ENCODE data around the gene NOC2L. TPM values are rescaled to one million over a fixed set of nuclear protein-coding genes. Genes with fewer than 3 reads are reported as not detected.

Gene NOC2L
- total and polyA plus RNA-seq, 9 of the 15 experiments (the other 6 are each of a cell fraction or from before 2014, with no cell fraction given) = 4.0 to 410 (median 200) TPM

- TF ChIP-seq TAF1 (IDR thresholded peaks at IDR 0.05; ENCODE audit: control insufficient read depth, extremely low read depth, insufficient read depth, low read length, severe bottlenecking) = no peak
These were observed 16.1 kb downstream of the NOC2L start (continued) for GRCh38 chr1:942864-943533.

- H3K4me2 ChIP-seq (ENCODE audit: insufficient read depth, low read length) = no peak overlapping the region
- BruUV-seq (replicated peaks) = no TSS peak
- FAIRE-seq (no peak), DNase-seq (ENCODE audit: extremely low read depth in 1 of 4, low spot score in 3 of 4) (peak; percentile 47 to 61 (median 54)), ATAC-seq (peak; percentile 1; the same call in 1 of the 3 replicates)
- H3K4me1 ChIP-seq (replicated peaks in 1 of 2; ENCODE audit: control insufficient read depth in 2 of 2, insufficient read depth in 2 of 2, low read length in 2 of 2) = peaks cover 28 to 92% of the 10 kb centered on the region in 2 experiments
- H3K9me3 ChIP-seq (replicated peaks; ENCODE audit: control insufficient read depth, insufficient read depth, low read depth, low read length) = no peaks in the 10 kb centered on the region
- WGBS (ENCODE audit: insufficient coverage, low coverage, missing lambda C conversion rate) = 3% methylated on average over 24 of the region's 48 CpGs
- in situ Hi-C loops (cut with MboI) (no loop called here), intact Hi-C loops (cut with micrococcal nuclease) (no loop called here)
- ChIA-PET CTCF (ENCODE audit: low intra/inter-chr PET ratio) (no interaction called here), POLR2A (interaction anchor here (0.6 to 1.4 kb wide), 7 partner anchors 10 to 145 kb away, joined by 3 to 6 read pairs (median 3); partner anchors contain the start of gene PLEKHN1)
- no peaks in the 10 kb centered on the region for H3K27me3 ChIP-seq (ENCODE audit: control insufficient read depth in 2 of 2, insufficient read depth in 2 of 2, low read length in 2 of 2)
- peak overlapping the region in 1 of 2 experiments; percentile 76; a peak in 2 of 4 replicates for H3K9ac ChIP-seq (ENCODE audit: insufficient read depth in 1 of 2, low read depth in 2 of 2, low read length in 2 of 2)
- H3K9me1 ChIP-seq (ENCODE audit: control insufficient read depth, insufficient read depth, low read length) = no peaks in the 10 kb centered on the region
- peak overlapping the region; percentile 29; the same call in 1 of the 2 replicates for H3K4me3 ChIP-seq
- no peak overlapping the region for H3K27ac ChIP-seq (ENCODE audit: extremely low read depth, low read depth, low read length)
- no peak overlapping the region for H2AFZ ChIP-seq (ENCODE audit: low read depth, low read length)
- H3K36me3 ChIP-seq (ENCODE audit: control insufficient read depth, insufficient read depth, low read length) = peaks cover 38% of the 10 kb centered on the region; the same call in 2 of the 3 replicates
- peaks cover 21% of the 10 kb centered on the region; the same call in 1 of the 2 replicates for H4K20me1 ChIP-seq (replicated peaks; ENCODE audit: control insufficient read depth, insufficient read depth, low read length)
- no peaks in the 10 kb centered on the region for H3K79me2 ChIP-seq (ENCODE audit: control insufficient read depth, insufficient read depth, low read length)
- TF ChIP-seq THRB (CRISPR knock-in tag; conservative IDR thresholded peaks at IDR 0.05) (no peak), TCF7 (IDR thresholded peaks at IDR 0.05; ENCODE audit: borderline replicate concordance) (no peak), CXXC5 (CRISPR knock-in tag; IDR thresholded peaks at IDR 0.05) (no peak), ZBTB40 (IDR thresholded peaks at IDR 0.05) (no peak), ZBTB40 (CRISPR knock-in tag; IDR thresholded peaks at IDR 0.05) (no peak), GMEB1 (CRISPR knock-in tag; IDR thresholded peaks at IDR 0.05) (no peak)
These were observed 16.6 kb downstream of the NOC2L start for GRCh38 chr1:942411-942821.
